DOHH2 (cell line): ENCODE results near the gene CHEK1.

Experiments used
- H3F3A ChIP-seq: fragments of 200-600 bp; sonication (generic), shearing (Covaris generic); 2 replicates; pipeline ENCODE4 v1.6.0; 2016; ENCODE audit warnings: antibody characterized with exemption, mild to moderate bottlenecking; ENCODE audit not compliant: control insufficient read depth, insufficient read depth
- H3K27ac ChIP-seq: fragments of 200-600 bp; sonication (generic); 2 replicates; pipeline ENCODE4 v1.5.1; 2014; ENCODE audit warnings: low read depth, mild to moderate bottlenecking, low read length, moderate library complexity
- H3K27me3 ChIP-seq: fragments of 200-600 bp; sonication (generic); 2 replicates; pipeline ENCODE4 v1.6.1; 2014; ENCODE audit warnings: mild to moderate bottlenecking, low read length, mixed read lengths; ENCODE audit not compliant: control insufficient read depth
- H3K36me3 ChIP-seq: fragments of 200-600 bp; sonication (generic); 2 replicates; pipeline ENCODE4 v1.6.1; 2014; ENCODE audit warnings: mild to moderate bottlenecking, low read length, moderate library complexity, mixed read lengths; ENCODE audit not compliant: control insufficient read depth
- H3K4me1 ChIP-seq: fragments of 200-600 bp; sonication (generic); 2 replicates; pipeline ENCODE4 v1.6.1; 2014; ENCODE audit warnings: mild to moderate bottlenecking, low read length, mixed read lengths; ENCODE audit not compliant: control insufficient read depth
- H3K4me2 ChIP-seq: fragments of 200-600 bp; sonication (generic); 2 replicates; pipeline ENCODE4 v1.6.0; 2014; ENCODE audit warnings: mild to moderate bottlenecking, low read length, moderate library complexity
- H3K4me3 ChIP-seq: fragments of 200-600 bp; sonication (generic); 2 replicates; pipeline ENCODE4 v1.5.1; 2014; ENCODE audit warnings: mild to moderate bottlenecking, low read length, mixed read lengths
- H3K79me2 ChIP-seq: fragments of 200-600 bp; sonication (generic); 2 replicates; pipeline ENCODE4 v1.6.1; 2014; ENCODE audit warnings: mild to moderate bottlenecking, low read length, mixed read lengths; ENCODE audit not compliant: control insufficient read depth
- H3K9me2 ChIP-seq: fragments of 200-600 bp; sonication (generic); replicated peaks from 2 replicates; pipeline ENCODE4 v1.6.1; 2014; ENCODE audit warnings: mild to moderate bottlenecking, low read length, mixed read lengths; ENCODE audit not compliant: control insufficient read depth
- H3K9me3 ChIP-seq: fragments of 200-600 bp; sonication (generic); 2 replicates; pipeline ENCODE4 v1.6.1; 2014; ENCODE audit warnings: antibody characterized with exemption, low read length, mixed read lengths; ENCODE audit not compliant: control insufficient read depth, insufficient read depth
- H4K20me1 ChIP-seq: fragments of 200-600 bp; sonication (generic); 2 replicates; pipeline ENCODE4 v1.6.0; 2014; ENCODE audit warnings: low read depth, mild to moderate bottlenecking, antibody characterized with exemption, low read length, moderate library complexity; ENCODE audit not compliant: control insufficient read depth, insufficient read depth
- CTCF ChIP-seq: fragments of 200-600 bp; sonication (generic); IDR thresholded peaks from one replicate; pipeline ENCODE4 v1.5.1; 2014; ENCODE audit warnings: antibody characterized with exemption, mild to moderate bottlenecking, low read depth, low read length; ENCODE audit not compliant: poor library complexity, severe bottlenecking
- EZH2phosphoT487 ChIP-seq: fragments of 200-600 bp; sonication (generic); IDR thresholded peaks from 2 replicates; pipeline ENCODE4 v1.6.1; 2017; ENCODE audit warnings: borderline replicate concordance, mild to moderate bottlenecking, antibody characterized with exemption, low read length, moderate library complexity, mixed read lengths

CHEK1 gene

GRCh38 chr11:125645871-125646270, 20.9 kb downstream of the CHEK1 start:
- no peaks in the 10 kb centered on the region for H3K4me1 ChIP-seq
- H3K9me3 ChIP-seq, result no peaks in the 10 kb centered on the region
- TF ChIP-seq EZH2phosphoT487 (no peak), CTCF (no peak)
- no peak overlapping the region for H3K27ac ChIP-seq
- H3K9me2 ChIP-seq, result no peaks in the 10 kb centered on the region
- H3K4me3 ChIP-seq, result no peak overlapping the region
- no peaks in the 10 kb centered on the region for H3K27me3 ChIP-seq
- peaks cover 91% of the 10 kb centered on the region for H3K36me3 ChIP-seq
- peaks cover 74% of the 10 kb centered on the region for H3K79me2 ChIP-seq
- H3K4me2 ChIP-seq, result no peak overlapping the region
- H4K20me1 ChIP-seq, result no peaks in the 10 kb centered on the region
- H3F3A ChIP-seq, result 0 out of 2 replicates have a peak, but pooled peaks cover 5% of the 10 kb centered on the region

GRCh38 chr11:125649465-125650166, 24.7 kb downstream of the CHEK1 start:
- Histone ChIP-seq H3F3A (0 out of 2 replicates have a peak, but pooled peaks cover 5% of the 10 kb centered on the region), H3K36me3 (peaks cover 93% of the 10 kb centered on the region), H3K4me1 (no peaks in the 10 kb centered on the region), H3K79me2 (peaks cover 78% of the 10 kb centered on the region), H3K27ac (no peak overlapping the region), H3K9me2 (no peaks in the 10 kb centered on the region), H3K4me3 (no peak overlapping the region), H3K4me2 (no peak overlapping the region), H3K27me3 (no peaks in the 10 kb centered on the region), H3K9me3 (no peaks in the 10 kb centered on the region), H4K20me1 (no peaks in the 10 kb centered on the region)
- TF ChIP-seq EZH2phosphoT487 (no peak), CTCF (no peak)

GRCh38 chr11:125662689-125663088, 37.7 kb downstream of the CHEK1 start:
- Histone ChIP-seq H3K27ac (no peak overlapping the region), H3K36me3 (peaks cover 90% of the 10 kb centered on the region), H3K9me2 (no peaks in the 10 kb centered on the region), H3K27me3 (no peaks in the 10 kb centered on the region), H3K4me2 (no peak overlapping the region), H3F3A (peaks cover 4% of the 10 kb centered on the region; the same call in 1 of the 2 replicates), H3K4me3 (no peak overlapping the region), H3K4me1 (no peaks in the 10 kb centered on the region), H3K79me2 (peaks cover 54% of the 10 kb centered on the region), H3K9me3 (no peaks in the 10 kb centered on the region), H4K20me1 (no peaks in the 10 kb centered on the region; the same call in 1 of the 2 replicates)
- TF ChIP-seq CTCF, result no peak
- no peak for TF ChIP-seq EZH2phosphoT487
